HG02798 (cell line): ENCODE results near the gene CDKN2C.
"Not testable (repeated sequence)": the region's sequence is repeated elsewhere in the genome, so short reads cannot be mapped to it uniquely, and the experiment has no call there.

Experiments used
- ATAC-seq: cut with Tn5 transposase; IDR thresholded peaks from one replicate; pipeline ENCODE4 v1.9.1; 2021; ENCODE audit warnings: mild to moderate bottlenecking; ENCODE audit not compliant: unreplicated experiment, poor library complexity

CDKN2C gene

DNA sequence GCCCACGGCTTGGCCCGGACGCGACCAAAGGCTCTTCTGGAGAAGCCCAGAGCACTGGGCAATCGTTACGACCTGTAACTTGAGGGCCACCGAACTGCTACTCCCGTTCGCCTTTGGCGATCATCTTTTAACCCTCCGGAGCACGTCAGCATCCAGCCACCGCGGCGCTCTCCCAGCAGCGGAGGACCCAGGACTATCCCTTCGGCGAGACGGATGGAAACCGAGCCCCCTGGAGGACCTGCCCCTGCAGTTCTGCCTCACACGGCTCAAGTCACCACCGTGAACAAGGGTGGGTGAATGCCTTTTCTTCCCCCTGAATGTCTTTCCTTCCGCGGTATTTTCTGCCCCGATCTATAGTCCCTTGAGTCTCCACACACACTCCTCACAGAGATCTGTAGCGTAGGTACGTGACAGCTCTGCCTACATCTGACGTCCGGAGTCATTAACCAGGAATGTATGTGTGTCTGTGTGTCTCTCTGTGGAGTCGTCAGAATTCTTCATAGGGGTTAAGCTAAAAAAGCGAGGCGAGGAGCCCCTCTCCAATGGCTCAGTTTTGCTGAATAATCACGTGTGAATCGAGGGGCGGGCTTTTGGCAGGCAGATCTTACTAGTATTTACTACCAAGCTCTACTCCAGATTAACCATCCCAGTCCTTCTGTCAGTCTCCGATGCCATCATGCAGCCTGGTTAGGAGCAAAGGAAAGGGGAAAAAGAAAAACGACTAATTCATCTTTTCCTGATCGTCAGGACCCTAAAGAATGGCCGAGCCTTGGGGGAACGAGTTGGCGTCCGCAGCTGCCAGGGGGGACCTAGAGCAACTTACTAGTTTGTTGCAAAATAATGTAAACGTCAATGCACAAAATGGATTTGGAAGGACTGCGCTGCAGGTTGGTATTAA lies at the start of gene CDKN2C:
Gene CDKN2C, plus strand, starts transcription at position 635 of the 898 bp plus-strand sequence. Its CDS starts 124 bp downstream, at position 759.
- ATAC-seq = peak; percentile 27

DNA sequence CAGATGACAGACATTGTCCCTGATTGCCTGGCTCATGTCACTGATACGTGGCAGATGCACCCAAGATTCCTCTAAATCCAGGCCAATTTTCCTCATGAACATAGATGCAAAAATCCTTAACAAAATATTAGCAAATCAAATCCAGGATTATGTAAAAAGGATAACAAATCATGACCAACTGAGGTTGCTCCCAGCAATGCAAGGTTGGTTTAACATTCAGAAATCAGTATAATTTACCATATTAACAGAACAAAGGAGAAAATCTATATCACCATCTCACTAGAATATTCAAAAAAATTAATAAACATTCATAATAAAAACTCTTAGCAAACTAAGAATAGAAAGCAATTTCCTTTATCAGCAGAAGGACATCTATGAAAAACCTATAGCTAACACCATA lies 49.6 kb upstream of the CDKN2C start:
- no peak for ATAC-seq

DNA sequence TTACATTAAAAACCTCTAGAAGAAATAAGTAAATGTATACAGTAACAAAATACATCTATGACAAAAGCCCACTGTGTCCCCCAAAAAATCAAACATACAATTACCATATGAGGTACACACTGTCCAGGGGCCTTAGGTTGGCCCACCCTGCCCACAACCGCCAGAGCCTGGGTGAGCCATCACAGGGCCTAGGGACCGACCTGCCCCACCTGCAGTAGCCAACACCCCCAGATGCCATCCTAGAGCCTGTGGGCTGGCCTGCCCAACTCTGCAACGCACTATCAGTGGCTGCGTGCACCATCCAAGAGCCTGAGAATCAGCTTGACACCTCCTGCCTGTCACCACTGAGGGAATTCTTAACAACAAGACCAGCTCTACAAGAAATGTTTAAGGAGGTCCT lies 49.0 kb upstream of the CDKN2C start:
- no peak for ATAC-seq

DNA sequence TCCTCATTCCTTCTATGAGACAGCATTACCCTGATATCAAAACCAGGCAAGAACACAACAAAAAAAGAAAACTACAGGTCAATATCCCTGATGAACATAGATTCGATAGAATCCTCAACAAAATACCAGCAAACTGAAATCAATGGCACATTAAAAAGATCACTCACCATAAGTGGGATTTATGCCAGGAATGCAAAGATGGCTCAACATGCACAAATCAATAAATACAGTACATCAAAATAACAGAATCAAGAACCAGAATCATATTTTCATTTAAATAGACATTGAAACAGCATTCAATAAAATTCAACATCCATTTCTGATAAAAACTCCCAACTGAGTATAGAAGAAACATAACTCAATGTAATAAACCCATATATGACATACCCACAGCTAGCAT lies 46.5 kb upstream of the CDKN2C start:
- no peak for ATAC-seq

DNA sequence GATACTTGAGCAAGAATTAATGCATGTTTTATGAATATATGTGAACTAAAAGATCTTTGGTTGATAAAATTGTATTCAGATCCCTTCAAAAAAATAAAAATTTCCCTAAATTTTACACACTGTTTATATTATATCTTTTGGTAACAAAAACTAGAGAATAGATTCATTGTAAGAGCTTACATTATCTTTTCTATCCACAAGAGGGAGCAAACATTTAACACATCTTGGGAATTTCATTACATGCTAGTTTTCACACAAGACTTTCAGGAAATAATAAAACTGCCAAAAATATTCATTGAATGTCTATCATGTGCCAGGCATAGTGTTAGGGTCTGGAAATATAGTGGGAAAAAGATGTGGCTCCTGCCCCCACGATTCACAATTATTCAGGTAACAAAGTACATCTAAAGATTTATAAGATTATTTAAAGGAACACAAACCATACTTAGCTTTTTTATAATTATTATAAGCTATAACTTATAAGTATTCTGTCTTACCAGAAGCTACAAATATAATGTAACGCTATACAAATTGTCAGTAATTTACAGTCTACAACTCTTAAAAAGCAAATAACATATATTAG lies 40.6 kb upstream of the CDKN2C start:
- no peak for ATAC-seq

DNA sequence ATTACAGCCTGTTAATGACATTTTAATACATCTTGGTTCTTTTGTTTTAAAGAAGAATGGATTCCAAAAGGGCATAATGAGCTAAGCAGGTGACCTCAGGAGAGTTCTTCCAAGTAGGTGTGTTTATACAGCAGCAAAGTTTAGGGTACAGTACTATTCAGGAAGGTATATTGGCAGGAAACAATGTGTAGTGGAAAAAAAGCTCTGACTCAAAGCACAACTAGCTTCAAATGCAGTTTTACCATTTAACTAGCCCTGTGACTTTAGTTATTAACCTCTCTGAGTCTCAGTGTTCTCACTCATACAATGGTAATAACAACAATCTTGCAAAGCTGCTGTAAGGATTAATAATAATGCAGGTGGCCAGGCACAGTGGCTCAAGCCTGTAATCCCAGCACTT lies 39.9 kb upstream of the CDKN2C start:
- ATAC-seq = peak; percentile 47

DNA sequence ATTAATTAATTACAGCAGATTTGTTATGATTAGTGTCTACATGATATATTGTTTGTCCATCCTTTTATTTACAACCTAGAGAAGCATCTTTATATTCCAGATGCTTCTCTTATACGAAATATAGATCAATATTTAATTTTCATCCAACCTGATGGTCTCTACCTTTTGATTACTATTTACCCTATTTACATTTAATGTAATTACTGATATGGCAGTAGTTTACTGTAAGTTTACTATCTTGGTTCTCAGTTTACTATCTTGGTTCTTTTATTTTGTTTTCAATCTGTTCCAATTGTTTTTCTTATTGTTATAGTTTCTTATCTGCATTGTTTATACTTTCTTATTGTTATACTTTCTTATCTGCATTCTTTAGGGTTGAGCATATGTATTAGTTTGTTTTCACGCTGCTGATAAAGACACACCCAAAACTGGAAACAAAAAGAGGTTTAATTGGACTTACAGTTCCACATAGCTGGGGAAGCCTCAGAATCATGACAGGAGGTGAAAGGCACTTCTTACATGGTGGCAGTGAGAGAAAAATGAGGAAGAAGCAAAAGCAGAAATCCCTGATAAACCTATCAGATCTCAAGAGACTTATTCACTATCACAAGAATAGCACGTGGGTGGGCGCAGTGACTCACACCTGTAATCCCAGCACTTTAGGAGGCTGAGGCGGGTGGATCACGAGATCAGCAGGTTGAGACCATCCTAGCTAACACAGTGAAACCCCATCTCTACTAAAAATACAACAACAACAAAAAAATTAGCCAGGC lies 38.9 kb upstream of the CDKN2C start:
- no peak for ATAC-seq

DNA sequence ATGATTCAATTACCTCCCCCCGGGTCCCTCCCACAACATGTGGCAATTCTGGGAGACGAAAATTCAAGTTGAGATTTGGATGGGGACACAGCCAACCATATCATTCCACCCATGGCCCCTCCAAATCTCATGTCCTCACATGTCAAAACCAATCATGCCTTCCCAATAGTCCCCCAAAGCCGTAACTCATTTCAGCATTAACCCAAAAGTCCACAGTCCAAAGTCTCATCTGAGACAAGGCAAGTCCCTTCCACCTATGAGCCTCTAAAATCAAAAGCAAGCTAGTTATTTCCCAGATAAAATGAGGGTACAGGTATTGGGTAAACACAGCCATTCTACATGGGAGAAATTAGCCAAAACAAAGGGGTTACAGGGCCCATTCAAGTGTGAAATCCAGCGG lies 38.0 kb upstream of the CDKN2C start:
- not testable (repeated sequence) for ATAC-seq

DNA sequence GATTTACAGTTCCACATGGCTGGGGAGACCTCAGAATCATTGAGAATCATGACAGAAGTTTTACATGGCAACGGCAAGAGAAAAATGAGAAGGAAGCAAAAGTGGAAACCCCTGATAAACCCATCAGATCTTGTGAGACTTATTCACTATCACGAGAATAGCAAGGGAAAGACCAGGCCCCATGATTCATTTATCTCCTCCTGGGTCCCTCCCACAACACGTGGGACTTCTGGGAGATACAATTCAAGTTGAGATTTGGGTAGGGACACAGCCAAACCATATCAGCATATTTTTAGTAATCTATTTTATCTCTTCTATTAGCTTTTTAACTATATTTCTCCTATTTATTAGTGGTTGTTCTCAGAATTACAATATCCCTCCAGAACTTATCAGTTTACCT lies 36.3 kb upstream of the CDKN2C start:
- not testable (repeated sequence) for ATAC-seq

DNA sequence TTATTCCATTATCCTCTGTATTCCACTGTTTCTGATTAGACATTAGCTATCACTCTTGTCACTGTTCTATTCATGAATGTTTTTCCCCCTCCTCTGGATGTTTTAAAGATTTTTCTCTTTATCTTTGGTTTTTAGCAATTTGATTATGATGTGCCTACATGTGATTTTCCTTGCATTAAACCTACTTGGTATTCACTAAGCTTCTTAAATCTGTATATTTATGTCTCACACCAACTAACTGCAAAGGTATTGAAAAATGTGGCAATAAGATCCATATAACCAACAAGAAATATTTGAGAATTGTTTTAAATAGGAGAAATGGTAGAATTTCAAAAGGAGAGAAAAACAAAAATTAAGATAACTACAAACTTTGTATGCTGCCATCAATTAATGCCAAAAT lies 35.2 kb upstream of the CDKN2C start:
- no peak for ATAC-seq

DNA sequence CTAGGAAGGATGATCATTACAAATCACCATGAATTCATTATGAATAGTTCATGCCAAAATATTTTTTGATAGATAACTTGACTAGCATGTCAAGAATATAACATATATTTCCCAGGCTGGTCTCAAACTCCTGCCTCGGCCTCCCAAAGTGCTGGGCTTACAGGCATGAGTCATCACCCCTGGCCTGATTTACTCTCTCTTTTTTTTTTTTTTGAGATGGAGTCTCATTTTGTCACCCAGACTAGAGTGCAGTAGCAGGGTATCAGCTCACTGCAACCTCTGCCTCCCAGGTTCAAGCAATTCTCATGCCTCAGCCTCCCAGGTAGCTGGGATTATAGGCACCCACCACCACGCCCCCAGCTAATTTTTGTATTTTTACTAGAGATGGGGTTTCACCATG lies 34.8 kb upstream of the CDKN2C start:
- ATAC-seq = not testable (repeated sequence)

DNA sequence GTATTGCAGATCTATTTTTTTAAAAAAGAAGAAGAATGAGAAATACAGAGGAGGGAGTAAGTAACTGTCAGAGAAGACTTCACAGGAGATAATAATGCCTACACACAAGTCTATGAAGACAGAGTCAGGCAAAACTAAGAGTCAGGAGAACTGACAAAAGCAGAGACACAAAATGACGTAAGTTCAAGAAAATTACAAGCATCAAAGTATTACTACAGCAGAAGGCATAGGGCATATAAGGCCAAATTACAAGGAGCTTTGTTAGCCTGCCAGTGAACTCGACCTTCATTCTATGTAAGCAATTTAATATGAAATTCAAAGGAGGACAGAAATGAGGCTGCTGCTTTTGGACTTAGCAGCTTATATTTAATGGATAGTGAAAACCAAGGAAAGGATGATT lies 33.7 kb upstream of the CDKN2C start:
- no peak for ATAC-seq

DNA sequence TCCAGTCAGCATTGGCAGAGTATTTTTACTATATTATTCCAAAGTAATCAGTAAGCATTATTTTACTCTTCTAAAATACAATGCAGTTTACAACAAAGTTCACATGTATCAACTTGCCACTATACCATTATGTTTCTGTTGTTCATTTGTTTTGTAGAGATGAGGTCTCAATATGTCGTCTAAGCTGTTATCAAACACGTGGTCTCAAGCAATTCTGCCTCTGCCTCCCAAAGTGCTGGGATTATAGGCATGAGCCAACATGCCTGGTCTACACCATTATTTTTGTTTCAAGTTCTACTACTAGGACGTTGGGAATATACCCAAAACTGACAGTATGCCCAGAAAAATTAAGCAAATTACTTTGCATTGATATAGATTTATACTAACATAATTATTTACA lies 29.8 kb upstream of the CDKN2C start:
- no peak for ATAC-seq

DNA sequence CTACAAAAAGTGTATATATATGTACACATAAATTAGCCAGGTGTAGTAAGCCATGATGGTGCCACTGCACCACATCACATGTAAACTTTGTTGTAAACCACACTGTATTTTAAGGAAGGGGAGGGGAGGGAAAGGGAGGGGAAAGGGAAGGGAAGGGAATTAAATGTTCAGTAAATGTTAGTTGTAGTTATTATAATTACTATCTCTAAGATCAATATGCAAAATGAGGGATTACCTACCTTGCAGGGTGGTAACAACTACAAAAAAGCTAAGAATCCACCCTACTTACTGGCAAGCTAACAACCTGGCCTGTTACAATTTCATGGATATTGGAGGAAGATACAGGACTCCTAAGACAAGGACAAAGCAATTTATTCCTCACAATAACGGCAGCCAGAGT lies 27.7 kb upstream of the CDKN2C start:
- no peak for ATAC-seq

DNA sequence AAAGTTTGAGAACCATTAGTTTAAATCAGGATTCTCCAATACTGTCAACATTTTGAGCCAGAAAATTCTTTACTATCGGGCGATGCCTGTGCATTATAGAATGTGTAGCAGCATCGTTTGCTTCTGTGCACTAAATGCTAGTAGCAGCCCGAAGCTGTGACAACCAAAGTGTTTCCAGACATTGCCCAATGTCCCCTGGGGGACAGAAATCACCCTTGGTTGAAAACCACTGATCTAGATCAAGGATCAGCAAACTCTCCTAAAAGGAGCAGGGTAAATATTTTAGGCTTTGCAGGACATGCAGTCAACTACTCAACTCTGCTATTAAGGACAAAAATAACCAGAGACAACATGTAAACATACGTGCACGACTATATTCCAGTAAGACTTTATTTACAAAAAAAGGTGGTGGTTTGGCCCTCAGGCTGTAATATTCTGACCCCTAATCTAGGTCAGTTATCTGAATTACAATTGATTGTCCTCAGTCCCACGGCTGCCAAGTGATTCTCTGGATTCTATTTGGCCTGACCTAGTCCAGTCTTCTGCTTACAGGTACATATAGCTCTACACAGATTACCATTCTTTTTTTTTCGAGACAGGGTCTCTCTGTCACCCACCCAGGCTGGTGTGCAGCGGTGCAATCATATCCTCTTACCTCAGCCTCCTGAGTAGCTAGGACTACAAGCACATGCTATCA lies 20.6 kb upstream of the CDKN2C start:
- no peak for ATAC-seq

DNA sequence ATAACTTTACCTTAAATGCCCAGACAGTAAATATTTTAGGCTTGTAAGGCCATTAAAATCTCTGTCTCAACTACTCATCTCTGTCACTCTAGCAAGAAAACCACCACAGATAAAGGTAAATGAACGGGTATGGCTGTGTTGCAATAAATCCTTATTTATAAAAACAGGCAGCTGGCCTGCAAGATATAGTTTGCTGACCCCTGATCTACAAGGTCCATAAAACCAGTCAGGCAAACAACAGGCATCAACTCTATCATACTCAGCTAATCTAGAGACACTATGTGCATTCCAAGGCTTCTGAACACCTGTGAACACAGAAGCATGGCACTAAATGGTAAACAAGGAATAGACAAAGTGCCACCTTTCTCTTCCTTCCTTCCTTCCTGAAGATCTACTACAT lies 19.6 kb upstream of the CDKN2C start:
- no peak for ATAC-seq

DNA sequence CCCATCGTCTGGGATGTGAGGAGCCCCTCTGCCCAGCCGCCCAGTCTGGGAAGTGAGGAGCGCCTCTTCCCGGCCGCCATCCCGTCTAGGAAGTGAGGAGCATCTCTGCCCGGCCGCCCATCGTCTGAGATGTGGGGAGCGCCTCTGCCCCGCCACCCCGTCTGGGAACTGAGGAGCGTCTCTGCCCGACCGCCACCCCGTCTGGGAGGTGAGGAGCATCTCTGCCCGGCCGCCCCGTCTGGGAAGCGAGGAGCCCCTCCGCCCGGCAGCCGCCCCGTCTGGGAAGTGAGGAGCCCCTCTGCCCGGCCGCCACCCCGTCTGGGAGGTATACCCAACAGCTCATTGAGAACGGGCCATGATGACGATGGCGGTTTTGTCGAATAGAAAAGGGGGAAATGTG lies 17.5 kb upstream of the CDKN2C start:
- ATAC-seq = not testable (repeated sequence)

DNA sequence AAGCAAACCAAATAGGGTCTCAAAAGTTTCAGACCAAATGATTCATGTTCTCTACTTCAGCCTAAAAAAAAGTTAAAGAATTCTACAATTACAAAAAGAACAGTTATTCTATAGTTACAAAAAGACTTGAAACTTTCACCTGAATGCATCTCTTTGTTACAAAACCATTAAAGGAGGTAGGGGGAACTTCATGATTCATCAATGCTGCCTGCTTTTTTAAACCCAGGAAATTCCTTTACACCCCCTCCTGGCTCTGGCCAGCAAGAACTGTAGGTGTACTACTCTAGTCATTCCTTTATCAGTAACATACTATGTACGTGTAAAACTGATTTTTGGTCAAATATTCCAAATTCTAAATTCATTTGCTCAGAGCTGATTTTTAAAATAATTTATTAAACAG lies 14.9 kb upstream of the CDKN2C start:
- ATAC-seq = no peak

DNA sequence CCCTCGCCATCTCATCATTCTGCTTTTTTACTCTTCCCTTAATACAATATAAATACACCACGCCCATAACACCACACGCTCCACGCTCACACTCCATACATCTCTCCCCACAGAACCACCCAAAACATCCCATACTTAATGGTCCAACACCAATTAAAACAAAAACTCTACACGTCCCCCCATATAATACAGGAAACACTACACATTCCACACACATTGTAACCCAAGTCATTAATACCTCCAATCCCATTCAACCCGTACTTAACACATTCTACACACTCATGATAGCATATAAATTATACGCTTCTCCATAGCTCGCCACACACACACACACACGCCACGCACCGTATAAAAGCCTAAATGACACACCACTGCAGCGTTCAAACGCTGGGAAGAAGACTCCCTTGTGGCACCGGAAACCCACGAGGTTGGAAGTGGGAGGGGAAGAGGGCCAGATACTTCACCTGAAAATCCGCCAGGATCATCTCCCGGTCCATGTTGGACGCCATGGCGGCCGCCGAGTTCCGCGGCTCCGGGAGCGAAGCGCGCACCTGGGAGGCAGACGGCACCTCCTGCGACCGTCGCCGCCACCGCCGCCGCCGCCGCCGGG lies 10.6 kb upstream of the CDKN2C start:
- no peak for ATAC-seq
